Subcutaneous adipose tissue (tissue), 4 donors: ENCODE measurements around the gene PTH1R. TPM values are rescaled to one million over a fixed set of nuclear protein-coding genes. Genes with fewer than 3 reads are reported as not detected.

Source experiments
- total RNA-seq, 4 donors: library from RNA; depleted of rRNA; stranded (reverse); fragments of >200 nt; gene quantifications; one replicate each; pipeline ENCODE4 v1.1.0, GENCODE V29; 2016
- TF ChIP-seq, protein P1 (sequence below): fragments of 450-650 bp; IDR thresholded peaks from one replicate; pipeline ENCODE4 v1.5.1; 2016; ENCODE audit warnings: low read depth, mild to moderate bottlenecking, control low read depth, antibody characterized with exemption, moderate library complexity

PTH1R gene
- total RNA-seq, 4 donors from 2014 or later, result 14.8 to 67.8 (median 16.2) TPM

DNA sequence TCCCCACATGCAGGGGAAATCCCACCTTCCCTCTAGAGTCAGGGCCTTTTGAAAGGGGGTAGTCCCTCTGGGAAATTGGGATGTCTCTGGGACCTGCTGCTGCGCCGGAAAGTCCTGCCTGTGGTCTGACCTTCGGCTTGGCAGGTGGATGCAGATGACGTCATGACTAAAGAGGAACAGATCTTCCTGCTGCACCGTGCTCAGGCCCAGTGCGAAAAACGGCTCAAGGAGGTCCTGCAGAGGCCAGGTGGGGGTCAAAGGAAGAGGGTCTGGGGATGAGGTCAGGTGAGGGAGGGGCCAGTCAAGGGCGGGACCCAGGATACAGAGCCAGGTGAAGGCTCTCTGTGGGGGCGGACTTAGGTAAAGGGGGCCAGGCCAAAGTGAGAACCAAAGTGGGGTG lies 16.2 kb downstream of the PTH1R start:
- TF ChIP-seq, protein P1, sequence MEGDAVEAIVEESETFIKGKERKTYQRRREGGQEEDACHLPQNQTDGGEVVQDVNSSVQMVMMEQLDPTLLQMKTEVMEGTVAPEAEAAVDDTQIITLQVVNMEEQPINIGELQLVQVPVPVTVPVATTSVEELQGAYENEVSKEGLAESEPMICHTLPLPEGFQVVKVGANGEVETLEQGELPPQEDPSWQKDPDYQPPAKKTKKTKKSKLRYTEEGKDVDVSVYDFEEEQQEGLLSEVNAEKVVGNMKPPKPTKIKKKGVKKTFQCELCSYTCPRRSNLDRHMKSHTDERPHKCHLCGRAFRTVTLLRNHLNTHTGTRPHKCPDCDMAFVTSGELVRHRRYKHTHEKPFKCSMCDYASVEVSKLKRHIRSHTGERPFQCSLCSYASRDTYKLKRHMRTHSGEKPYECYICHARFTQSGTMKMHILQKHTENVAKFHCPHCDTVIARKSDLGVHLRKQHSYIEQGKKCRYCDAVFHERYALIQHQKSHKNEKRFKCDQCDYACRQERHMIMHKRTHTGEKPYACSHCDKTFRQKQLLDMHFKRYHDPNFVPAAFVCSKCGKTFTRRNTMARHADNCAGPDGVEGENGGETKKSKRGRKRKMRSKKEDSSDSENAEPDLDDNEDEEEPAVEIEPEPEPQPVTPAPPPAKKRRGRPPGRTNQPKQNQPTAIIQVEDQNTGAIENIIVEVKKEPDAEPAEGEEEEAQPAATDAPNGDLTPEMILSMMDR, result no peak

DNA sequence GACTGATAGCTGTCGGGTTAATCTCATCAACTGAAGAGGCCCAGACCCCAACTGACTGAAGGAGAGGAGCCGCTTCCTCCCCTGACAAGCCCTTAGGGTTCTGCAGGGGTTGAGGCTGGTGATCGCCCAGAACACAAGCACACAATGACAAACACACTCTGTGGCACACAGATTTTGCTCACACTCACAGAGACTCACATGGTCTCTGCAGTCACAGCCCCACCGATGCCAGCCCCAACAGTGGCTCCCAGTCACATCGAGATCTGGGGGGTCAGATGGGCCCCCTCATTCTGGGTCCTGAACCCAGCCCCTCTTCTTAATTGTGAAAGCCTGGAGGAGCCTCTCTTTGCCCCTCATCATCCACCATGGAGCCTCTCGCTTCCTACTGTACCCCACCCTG lies 16.7 kb downstream of the PTH1R start:
- TF ChIP-seq, protein P1, result no peak

DNA sequence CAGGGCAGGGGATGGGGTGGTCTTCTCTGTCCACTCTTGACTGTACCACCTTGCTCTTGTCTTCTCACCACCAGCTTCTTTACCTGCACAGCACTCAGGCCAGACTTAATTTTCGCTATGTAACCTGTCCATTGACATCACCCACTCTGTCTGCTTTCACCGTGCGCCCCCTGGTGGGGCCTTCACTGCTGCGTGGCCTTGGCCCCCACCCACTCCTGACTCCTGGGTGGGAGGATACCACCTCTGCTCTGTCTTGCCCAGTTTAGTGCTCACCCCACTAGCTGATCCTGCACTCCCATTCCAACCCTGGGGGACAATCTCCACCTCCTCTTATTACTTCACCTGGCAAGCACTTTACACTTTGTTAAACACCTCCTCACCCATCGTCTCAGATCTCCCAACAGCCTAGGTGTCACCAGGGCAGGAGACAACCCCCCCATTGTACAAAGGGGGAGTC lies 17.7 kb downstream of the PTH1R start:
- TF ChIP-seq, protein P1, result no peak

DNA sequence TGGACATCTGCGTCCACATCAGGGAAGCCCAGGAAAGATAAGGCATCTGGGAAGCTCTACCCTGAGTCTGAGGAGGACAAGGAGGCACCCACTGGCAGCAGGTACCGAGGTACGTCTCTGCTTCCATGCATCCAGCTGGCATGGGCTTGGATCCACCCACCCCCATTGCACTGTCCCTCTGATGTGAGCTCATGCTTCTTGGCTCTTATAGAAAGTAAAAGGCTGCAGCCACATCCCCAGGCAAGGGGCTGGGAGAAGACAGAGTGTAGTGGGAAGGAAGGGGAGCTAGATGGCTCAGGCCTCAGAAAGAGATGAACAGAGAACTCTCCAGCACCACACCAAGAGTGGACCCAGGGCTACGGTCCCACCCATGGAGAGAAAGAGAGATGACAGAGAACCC lies 18.2 kb downstream of the PTH1R start:
- TF ChIP-seq, protein P1, result no peak

DNA sequence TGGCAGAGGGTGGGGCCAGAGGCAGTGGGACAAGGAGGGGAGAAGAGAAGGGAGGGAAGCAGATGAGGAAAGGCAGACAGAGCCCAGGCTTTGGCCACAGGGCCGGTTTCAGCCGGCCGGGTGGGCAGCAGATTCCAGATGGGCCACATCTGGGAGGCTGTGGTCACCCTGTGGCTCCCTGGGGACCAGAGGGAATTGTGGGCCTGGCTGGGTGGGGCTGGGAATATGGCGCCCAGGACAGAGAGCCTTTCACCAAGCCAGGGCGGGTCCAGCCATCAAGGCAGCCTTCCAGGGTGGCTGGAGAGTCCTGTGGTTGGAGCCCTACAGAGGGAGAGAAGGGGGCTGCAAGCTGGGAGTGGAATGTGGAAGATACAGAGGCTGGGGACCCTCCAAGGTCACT lies 18.9 kb downstream of the PTH1R start:
- TF ChIP-seq, protein P1, result no peak

DNA sequence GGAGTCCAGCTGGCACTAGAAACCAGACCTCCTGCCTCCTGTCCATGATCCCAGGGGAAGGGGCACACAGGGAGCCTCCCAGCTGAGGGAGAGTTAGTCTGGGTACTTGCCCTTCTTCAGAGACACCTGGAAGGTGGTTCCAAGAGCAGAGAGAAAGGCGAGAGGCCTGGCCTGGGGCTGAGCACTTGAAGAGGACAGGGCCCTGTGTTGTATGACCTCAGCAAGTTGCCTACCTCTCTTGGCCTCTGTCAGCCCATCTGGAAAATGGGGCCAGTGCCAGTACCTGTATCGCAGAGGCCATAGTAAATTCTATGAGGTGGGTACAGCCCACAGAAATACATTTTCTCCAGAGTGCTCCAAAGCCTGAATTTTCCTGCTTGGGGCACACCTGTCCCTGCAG lies 19.5 kb downstream of the PTH1R start:
- TF ChIP-seq, protein P1, result no peak

DNA sequence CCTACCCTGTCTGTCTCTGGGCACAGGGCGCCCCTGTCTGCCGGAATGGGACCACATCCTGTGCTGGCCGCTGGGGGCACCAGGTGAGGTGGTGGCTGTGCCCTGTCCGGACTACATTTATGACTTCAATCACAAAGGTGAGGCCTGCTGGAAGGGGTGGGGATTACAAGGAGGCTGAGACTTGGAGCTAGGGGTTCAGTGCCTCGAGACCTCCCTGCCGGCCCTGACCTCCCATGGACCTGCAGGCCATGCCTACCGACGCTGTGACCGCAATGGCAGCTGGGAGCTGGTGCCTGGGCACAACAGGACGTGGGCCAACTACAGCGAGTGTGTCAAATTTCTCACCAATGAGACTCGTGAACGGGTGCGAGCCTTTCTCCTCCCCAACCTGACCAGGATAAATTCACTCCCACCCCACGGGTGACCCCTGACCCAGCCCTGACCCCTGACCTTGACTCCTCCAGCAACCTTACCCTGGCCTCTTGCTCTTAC lies 20.4 kb downstream of the PTH1R start:
- TF ChIP-seq, protein P1, result no peak
